Stomach smooth muscle (tissue), 2 donors: Measurements from ENCODE around the gene IFT27.
"Not testable (repeated sequence)": the region's sequence is repeated elsewhere in the genome, so short reads cannot be mapped to it uniquely, and the experiment has no call there.

Source experiments
- H3K27ac ChIP-seq: one replicate; pipeline ENCODE4 v1.7.0; 2013; ENCODE audit warnings: mild to moderate bottlenecking, low read length, inconsistent platforms
- H3K27me3 ChIP-seq, 2 donors: one replicate each; pipeline ENCODE4 v1.7.0; 2013; ENCODE audit warnings: low read length in 2 of 2; ENCODE audit not compliant: insufficient read depth in 2 of 2, control insufficient read depth in 1 of 2
- H3K36me3 ChIP-seq, 2 donors: one replicate each; pipeline ENCODE4 v1.7.0; 2013; ENCODE audit warnings: low read length in 2 of 2; ENCODE audit not compliant: control insufficient read depth in 2 of 2, insufficient read depth in 2 of 2
- H3K4me1 ChIP-seq: one replicate; pipeline ENCODE4 v1.7.0; 2013; ENCODE audit warnings: low read length; ENCODE audit not compliant: control insufficient read depth, insufficient read depth
- H3K4me3 ChIP-seq, 2 donors: one replicate each; pipeline ENCODE4 v1.7.0; 2013; ENCODE audit warnings: low read length in 2 of 2
- H3K9ac ChIP-seq, 2 donors: one replicate each; pipeline ENCODE4 v1.7.0; 2013; ENCODE audit warnings: low read length in 2 of 2, mild to moderate bottlenecking in 1 of 2
- H3K9me3 ChIP-seq, 2 donors: one replicate each; pipeline ENCODE4 v1.7.0; 2013; ENCODE audit warnings: low read length in 2 of 2; ENCODE audit not compliant: control insufficient read depth in 2 of 2
- donor health status: healthy.
- donor health status: Pancreatic carcinoma.

The IFT27 gene

DNA sequence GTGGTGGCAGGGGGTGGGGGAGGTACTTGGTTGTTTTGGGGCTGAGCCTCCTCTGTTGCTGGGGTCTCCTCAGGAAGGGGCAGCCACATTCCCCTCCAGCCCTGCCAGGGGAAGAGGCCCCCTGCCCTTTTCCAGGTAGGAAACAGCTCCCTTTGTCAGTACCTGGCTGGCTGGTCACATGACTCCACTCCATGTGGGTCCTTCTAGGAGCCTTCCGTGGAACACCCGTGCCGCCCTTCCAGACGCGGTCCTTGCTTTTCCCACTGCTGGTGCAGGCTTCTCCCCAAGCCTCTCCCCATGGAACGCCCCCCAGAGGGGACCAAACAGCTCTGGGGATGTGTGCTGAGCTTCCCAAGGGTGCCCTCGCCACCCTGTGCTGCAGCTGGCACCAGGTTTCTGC is 19.9 kb downstream of the IFT27 start:
- H3K9me3 ChIP-seq = no peaks in the 10 kb centered on the region
- H3K4me1 ChIP-seq = peaks cover 6% of the 10 kb centered on the region
- H3K27me3 ChIP-seq = peaks cover 16 to 33% of the 10 kb centered on the region in 2 donors
- H3K9ac ChIP-seq = no peak overlapping the region
- H3K27ac ChIP-seq = no peak overlapping the region
- H3K4me3 ChIP-seq = no peak overlapping the region
- no peaks in the 10 kb centered on the region for H3K36me3 ChIP-seq

DNA sequence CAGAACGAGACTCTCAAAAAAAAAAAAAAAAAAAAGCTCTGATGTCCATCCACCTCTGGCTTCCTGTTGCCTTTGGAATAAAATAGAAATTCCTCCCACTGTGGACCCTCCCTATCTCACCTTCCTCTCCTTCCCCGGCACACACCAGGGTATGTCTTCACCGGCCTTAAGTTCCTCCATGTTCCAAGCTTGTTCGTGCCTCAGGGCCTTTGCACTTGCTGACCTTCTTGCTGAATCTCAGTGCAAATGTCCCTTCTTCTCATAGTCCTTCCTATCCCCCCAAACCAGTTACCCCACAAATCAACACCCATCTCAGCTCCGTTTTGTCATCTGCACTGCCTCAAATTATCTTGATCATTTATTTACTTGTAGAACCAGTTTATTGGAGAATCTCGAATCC is 20.6 kb downstream of the IFT27 start:
- Histone ChIP-seq H3K27ac (no peak overlapping the region), H3K4me3 (no peak overlapping the region), H3K36me3 (no peaks in the 10 kb centered on the region), H3K9me3 (no peaks in the 10 kb centered on the region), H3K9ac (no peak overlapping the region), H3K4me1 (no peaks in the 10 kb centered on the region), H3K27me3 (peaks cover 16 to 33% of the 10 kb centered on the region in 2 donors)

DNA sequence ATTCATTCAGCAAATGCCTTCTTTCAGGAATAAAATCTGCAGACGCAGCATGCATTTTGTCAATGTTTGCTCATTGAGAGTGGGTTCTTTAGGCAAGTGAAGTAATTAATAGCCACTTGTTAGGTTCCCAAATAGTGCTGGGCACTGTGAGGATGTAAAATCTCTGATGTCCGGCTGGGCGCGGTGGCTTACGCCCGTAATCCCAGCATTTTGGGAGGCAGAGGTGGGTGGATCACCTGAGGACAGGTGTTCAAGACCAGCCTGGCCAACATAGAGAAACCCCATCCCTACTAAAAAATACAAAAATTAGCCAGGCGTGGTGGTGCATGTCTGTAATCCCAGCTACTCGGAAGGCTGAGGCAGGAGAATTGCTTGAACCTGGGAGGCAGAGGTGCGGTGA is 21.0 kb downstream of the IFT27 start:
- H3K36me3 ChIP-seq, H3K9ac ChIP-seq, H3K4me1 ChIP-seq, H3K4me3 ChIP-seq, H3K9me3 ChIP-seq, H3K27ac ChIP-seq: not testable (repeated sequence)
- peaks cover 16 to 33% of the 10 kb centered on the region in 2 donors for H3K27me3 ChIP-seq

DNA sequence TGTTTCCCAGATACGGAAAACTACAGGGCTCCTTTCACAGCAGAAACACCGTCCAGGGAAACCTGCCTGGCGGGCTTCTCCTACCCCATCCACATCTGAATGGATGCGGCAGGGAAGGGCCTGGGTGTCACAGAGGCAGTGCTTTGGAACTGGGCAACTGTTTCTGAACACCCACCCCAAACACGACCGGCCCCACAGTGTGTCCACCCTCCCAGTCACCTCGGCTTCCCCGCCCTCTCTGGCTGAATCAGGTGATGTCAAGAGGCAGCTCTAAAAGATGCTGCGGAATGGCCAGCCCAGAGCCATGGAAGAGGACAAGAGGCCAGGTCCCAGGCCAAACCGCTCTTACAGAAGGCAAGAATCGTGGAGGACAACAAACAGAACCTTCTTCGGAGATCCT is 22.0 kb downstream of the IFT27 start:
- no peaks in the 10 kb centered on the region for H3K36me3 ChIP-seq
- no peak overlapping the region for H3K9ac ChIP-seq
- H3K27me3 ChIP-seq = peaks cover 16 to 33% of the 10 kb centered on the region in 2 donors
- H3K4me1 ChIP-seq = no peaks in the 10 kb centered on the region
- no peak overlapping the region for H3K4me3 ChIP-seq
- no peak overlapping the region for H3K27ac ChIP-seq
- H3K9me3 ChIP-seq = no peaks in the 10 kb centered on the region

DNA sequence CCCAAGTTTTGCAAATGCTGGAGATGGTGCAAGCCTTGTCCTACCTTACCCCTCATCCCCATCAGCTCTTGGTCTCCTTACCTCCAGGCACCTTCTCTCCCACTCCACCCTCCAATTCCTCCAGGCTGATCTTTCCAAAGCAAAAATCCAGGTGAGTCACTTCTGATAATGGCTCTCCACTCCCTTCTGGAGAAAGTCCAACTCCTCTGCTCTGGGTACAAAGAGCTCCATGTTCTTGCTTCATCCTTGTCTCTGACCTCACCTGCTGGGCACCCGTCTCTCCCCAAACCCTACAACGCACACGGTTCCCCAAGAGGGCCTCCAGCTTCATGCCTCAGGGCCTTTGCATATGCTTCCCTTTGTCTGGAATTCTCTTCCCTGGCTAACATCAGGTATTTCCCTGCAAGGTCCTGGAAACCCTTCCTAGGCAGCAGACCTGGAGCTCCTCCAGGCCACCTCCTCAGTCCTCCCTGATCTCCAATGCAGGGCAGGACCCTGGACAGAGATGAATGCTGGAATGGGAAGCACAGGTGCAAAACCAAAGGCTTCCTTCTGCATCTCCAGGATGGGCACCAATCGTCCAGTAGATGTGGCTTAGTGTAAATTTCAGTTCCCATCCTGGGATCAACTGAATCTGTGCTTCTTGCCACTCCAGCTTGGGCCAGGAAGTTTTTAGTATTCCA is 22.7 kb downstream of the IFT27 start:
- H3K36me3 ChIP-seq = no peaks in the 10 kb centered on the region
- no peak overlapping the region for H3K27ac ChIP-seq
- no peaks in the 10 kb centered on the region for H3K9me3 ChIP-seq
- H3K9ac ChIP-seq = no peak overlapping the region
- no peaks in the 10 kb centered on the region for H3K4me1 ChIP-seq
- H3K27me3 ChIP-seq = peaks cover 16 to 33% of the 10 kb centered on the region in 2 donors
- no peak overlapping the region for H3K4me3 ChIP-seq

DNA sequence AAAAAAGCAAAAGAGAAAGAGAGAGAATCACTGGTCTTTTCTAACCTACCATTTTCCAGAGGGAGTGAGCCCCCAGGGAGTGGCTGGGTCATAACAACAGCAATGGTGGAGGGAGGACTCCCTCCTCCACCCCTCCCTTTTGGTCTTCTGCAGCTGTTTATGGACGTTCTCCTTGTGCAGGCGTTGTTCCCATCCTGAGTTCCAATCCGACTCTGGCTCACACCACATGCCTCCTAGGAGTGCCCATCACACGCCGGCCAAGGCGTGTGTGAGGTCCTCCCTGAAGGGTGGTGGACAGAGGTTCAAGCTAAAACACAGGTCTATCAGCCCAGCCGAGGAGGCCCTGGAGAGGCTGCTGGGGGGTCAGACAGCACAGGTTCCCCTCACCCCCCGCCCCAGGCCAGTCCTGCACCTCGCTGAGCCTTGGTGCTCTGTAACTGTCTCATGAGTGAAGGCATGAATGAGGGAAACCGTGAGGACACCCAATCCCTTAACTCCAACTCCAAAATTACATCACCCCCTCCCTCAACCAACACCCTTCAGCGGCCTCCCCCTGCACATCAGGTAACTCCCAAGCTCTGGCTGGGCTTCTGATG is 29.4 kb downstream of the IFT27 start:
- Histone ChIP-seq H3K36me3 (no peaks in the 10 kb centered on the region), H3K4me1 (no peaks in the 10 kb centered on the region), H3K27ac (no peak overlapping the region), H3K27me3 (peaks cover 8 to 11% of the 10 kb centered on the region in 2 donors), H3K4me3 (no peak overlapping the region), H3K9ac (no peak overlapping the region), H3K9me3 (no peaks in the 10 kb centered on the region)

DNA sequence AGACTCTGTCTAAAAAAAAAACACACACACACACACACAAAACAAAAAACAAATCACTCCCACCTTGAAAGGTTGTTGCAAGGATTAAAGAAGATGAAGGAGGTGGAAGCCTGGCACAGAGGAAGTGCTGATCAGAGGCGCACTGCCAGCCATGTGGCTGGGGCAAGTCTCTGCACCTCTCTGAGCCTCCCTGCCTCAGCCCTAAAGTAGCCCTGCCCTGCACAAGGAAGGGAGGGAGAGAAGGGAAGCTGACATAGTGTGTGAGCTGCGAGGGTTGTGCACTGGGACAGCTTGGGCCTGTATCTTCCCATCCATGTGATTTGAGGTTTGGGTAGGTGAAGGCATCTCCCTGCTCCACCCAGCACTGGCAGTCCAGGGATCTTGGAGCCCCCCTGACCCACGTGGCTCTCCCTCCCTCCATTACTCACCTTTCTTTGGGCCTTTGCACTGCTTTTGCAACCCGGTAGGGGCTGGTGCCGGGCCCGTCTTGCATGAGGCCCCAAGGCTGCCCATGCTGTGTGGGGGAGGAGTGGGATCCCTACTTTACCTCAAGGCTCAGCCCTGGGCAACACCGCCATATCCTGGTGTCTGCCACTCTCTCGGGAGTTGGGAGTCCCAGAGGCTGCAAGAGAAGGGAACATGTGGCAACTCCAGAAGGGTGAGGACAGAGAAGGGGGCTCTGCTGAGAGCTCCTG is 30.5 kb downstream of the IFT27 start:
- no peak overlapping the region for H3K27ac ChIP-seq
- no peaks in the 10 kb centered on the region for H3K4me1 ChIP-seq
- H3K27me3 ChIP-seq = peaks cover 8 to 11% of the 10 kb centered on the region in 2 donors
- no peak overlapping the region for H3K4me3 ChIP-seq
- no peaks in the 10 kb centered on the region for H3K9me3 ChIP-seq
- no peaks in the 10 kb centered on the region for H3K36me3 ChIP-seq
- H3K9ac ChIP-seq = no peak overlapping the region

DNA sequence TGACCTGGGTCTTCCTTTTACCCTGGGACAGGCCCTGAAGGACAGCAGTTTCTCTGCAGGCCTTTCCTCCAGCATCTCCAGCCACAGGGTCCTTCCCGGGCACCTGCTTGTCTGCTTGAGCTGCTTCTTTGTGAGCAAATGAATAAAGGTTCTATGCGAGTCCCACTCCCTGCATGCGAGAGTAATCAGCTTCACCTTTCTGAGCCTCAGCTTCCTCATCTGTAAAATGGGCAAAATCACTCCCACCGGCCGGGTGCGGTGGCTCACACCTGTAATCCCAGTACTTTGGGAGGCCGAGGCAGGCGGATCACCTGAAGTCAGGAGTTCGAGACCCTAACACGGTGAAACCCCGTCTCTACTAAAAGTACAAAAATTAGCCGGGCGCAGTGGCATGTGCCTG is 31.1 kb downstream of the IFT27 start:
- peaks cover 8 to 11% of the 10 kb centered on the region in 2 donors for H3K27me3 ChIP-seq

DNA sequence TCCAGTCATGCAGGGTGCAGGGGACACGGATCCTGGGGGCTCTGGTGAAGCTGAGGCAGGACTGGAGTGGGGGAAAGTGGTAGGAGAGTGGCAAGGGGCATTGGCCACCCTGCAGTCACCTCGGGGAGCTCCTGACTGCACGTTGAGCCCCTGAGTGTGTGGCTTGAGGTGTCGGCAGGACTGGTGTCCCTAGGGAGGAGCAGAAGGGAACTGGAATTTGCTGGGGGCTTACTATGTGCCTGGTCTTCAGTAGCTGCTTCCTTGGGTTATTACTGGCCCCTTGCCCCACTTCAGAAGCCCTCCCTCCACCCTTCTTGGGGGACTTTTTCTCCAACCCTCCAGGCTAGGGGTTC is 31.5 kb downstream of the IFT27 start:
- Histone ChIP-seq H3K36me3 (no peaks in the 10 kb centered on the region), H3K4me1 (no peaks in the 10 kb centered on the region), H3K27ac (no peak overlapping the region), H3K27me3 (peaks cover 8 to 11% of the 10 kb centered on the region in 2 donors), H3K9me3 (no peaks in the 10 kb centered on the region), H3K4me3 (no peak overlapping the region), H3K9ac (no peak overlapping the region)

More for the DNA sequence above, 31.1 kb downstream of the IFT27 start:
- H3K27ac ChIP-seq = no peak overlapping the region
- H3K36me3 ChIP-seq = no peaks in the 10 kb centered on the region
- no peaks in the 10 kb centered on the region for H3K9me3 ChIP-seq
- no peak overlapping the region for H3K4me3 ChIP-seq
- no peaks in the 10 kb centered on the region for H3K4me1 ChIP-seq
- H3K9ac ChIP-seq = no peak overlapping the region

DNA sequence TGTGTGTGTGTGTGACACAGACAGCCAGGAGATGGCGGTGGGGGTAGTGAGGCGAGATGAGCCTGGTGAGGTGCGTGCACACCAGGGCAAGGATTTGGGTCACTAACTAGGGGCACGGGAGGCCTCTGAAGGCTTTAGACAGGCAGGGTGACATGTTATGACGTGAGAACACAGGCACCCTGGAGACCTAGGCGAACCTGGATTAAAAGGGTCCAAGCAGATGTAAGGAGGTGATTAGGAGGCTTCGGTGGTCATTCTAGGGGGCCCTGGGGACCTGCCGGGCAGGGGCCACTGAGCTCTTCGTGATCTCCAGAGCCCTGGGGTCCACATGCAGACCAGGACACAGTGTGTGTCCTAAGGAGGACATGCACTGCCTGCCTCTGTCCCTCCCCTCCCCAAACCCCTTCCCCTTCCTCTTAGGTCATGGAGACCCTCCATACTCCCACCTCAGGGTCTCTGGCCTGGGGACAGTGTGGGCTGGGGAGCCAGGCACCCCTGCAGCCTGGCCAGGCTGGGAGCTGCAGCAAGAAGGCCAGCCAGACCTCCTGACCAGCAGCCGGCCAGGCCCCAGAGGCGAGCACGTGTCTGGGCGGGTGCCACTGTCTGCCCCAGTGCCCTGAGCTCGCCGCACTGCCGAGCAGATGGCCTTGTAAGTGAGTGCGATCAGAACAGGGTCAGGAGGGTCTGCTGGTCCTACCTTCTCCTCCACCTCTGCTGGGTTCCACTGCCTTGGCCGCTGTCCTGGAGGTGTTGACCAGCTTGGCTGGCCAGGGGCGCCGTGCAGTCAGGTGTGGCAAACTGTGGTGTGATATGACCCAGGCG is 32.1 kb downstream of the IFT27 start:
- no peak overlapping the region for H3K27ac ChIP-seq
- H3K36me3 ChIP-seq = no peaks in the 10 kb centered on the region
- no peaks in the 10 kb centered on the region for H3K4me1 ChIP-seq
- no peak overlapping the region for H3K9ac ChIP-seq
- H3K27me3 ChIP-seq = peaks cover 8 to 14% of the 10 kb centered on the region in 2 donors
- no peak overlapping the region for H3K4me3 ChIP-seq
- H3K9me3 ChIP-seq = peaks cover 2 to 5% of the 10 kb centered on the region in 2 donors
